ENCODE results near the gene NCK1.

NCK1 gene

GRCh38 chr3:136909187-136909586, 47.2 kb downstream of the NCK1 start:
- no peak for DNase-seq

GRCh38 chr3:136910697-136911096, 48.7 kb downstream of the NCK1 start:
- no peak for DNase-seq

- no peak for DNase-seq
These were observed 51.2 kb downstream of the NCK1 start for GRCh38 chr3:136913168-136913567.

GRCh38 chr3:136914739-136915138, 52.7 kb downstream of the NCK1 start:
- no peak for DNase-seq

- DNase-seq, result no peak
These were observed 54.2 kb downstream of the NCK1 start for GRCh38 chr3:136916223-136916622.

- no peak for DNase-seq
These were observed 58.0 kb downstream of the NCK1 start for GRCh38 chr3:136919799-136920580.

GRCh38 chr3:136920904-136921611, 59.0 kb downstream of the NCK1 start:
- DNase-seq, result no peak

- no peak for DNase-seq
These were observed 63.6 kb downstream of the NCK1 start for GRCh38 chr3:136925425-136926190.

- no peak for DNase-seq
These were observed 66.2 kb downstream of the NCK1 start for GRCh38 chr3:136928240-136928639.

- no peak for DNase-seq
These were observed 68.1 kb downstream of the NCK1 start for GRCh38 chr3:136929977-136930670.

GRCh38 chr3:136931606-136932005, 69.6 kb downstream of the NCK1 start:
- no peak for DNase-seq

- no peak for DNase-seq
These were observed 70.5 kb downstream of the NCK1 start for GRCh38 chr3:136932523-136932922.

GRCh38 chr3:136932978-136933772, 71.2 kb downstream of the NCK1 start:
- no peak for DNase-seq

GRCh38 chr3:136937175-136937574, 75.2 kb downstream of the NCK1 start:
- no peak for DNase-seq

- no peak for DNase-seq
These were observed 75.8 kb downstream of the NCK1 start for GRCh38 chr3:136937851-136938250.

GRCh38 chr3:136938334-136938733, 76.3 kb downstream of the NCK1 start:
- no peak for DNase-seq

GRCh38 chr3:136939489-136939888, 77.5 kb downstream of the NCK1 start:
- DNase-seq, result no peak

- no peak for DNase-seq
These were observed 80.8 kb downstream of the NCK1 start for GRCh38 chr3:136942803-136943202.

GRCh38 chr3:136943436-136943835, 81.4 kb downstream of the NCK1 start:
- DNase-seq, result no peak

GRCh38 chr3:136946978-136947377, 85.0 kb downstream of the NCK1 start:
- no peak for DNase-seq

GRCh38 chr3:136947477-136947876, 85.5 kb downstream of the NCK1 start:
- no peak for DNase-seq

GRCh38 chr3:136949146-136949545, 87.1 kb downstream of the NCK1 start:
- DNase-seq, result no peak
